HL-60 (cell line): ENCODE data around the gene PRG3.

Source experiments
- CTCF ChIP-seq: IDR thresholded peaks from one replicate; pipeline ENCODE4 v1.5.1; 2011; ENCODE audit warnings: low read length, control low read depth, inconsistent platforms; ENCODE audit not compliant: insufficient read depth
- GABPA ChIP-seq: IDR thresholded peaks from 2 replicates; pipeline ENCODE4 v1.6.1; 2012; ENCODE audit warnings: low read depth
- POLR2AphosphoS5 ChIP-seq: IDR thresholded peaks from 2 replicates; pipeline ENCODE4 v1.6.1; 2012; ENCODE audit warnings: low read depth
- SPI1 ChIP-seq: IDR thresholded peaks from 2 replicates; pipeline ENCODE4 v1.6.1; 2012; ENCODE audit warnings: low read depth, mild to moderate bottlenecking, borderline replicate concordance
- TF ChIP-seq, protein P1 (sequence below): IDR thresholded peaks from 2 replicates; pipeline ENCODE4 v1.6.1; 2012; ENCODE audit warnings: low read depth; ENCODE audit not compliant: insufficient replicate concordance

- no peak for TF ChIP-seq CTCF
- TF ChIP-seq, protein P1, sequence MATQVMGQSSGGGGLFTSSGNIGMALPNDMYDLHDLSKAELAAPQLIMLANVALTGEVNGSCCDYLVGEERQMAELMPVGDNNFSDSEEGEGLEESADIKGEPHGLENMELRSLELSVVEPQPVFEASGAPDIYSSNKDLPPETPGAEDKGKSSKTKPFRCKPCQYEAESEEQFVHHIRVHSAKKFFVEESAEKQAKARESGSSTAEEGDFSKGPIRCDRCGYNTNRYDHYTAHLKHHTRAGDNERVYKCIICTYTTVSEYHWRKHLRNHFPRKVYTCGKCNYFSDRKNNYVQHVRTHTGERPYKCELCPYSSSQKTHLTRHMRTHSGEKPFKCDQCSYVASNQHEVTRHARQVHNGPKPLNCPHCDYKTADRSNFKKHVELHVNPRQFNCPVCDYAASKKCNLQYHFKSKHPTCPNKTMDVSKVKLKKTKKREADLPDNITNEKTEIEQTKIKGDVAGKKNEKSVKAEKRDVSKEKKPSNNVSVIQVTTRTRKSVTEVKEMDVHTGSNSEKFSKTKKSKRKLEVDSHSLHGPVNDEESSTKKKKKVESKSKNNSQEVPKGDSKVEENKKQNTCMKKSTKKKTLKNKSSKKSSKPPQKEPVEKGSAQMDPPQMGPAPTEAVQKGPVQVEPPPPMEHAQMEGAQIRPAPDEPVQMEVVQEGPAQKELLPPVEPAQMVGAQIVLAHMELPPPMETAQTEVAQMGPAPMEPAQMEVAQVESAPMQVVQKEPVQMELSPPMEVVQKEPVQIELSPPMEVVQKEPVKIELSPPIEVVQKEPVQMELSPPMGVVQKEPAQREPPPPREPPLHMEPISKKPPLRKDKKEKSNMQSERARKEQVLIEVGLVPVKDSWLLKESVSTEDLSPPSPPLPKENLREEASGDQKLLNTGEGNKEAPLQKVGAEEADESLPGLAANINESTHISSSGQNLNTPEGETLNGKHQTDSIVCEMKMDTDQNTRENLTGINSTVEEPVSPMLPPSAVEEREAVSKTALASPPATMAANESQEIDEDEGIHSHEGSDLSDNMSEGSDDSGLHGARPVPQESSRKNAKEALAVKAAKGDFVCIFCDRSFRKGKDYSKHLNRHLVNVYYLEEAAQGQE: no peak
- TF ChIP-seq GABPA: no peak
- no peak for TF ChIP-seq POLR2AphosphoS5
- no peak for TF ChIP-seq SPI1
Observed at GRCh38 chr11:57378186-57378585, 2.8 kb downstream of the PRG3 start.
